IMR-90 (cell line): Measurements from ENCODE around the gene PLCB4. TPM values are rescaled to one million over a fixed set of nuclear protein-coding genes. Genes with fewer than 3 reads are reported as not detected.

Experiments
- ATAC-seq: fragments of 200-7000 bp; cut with Tn5 transposase; 2 replicates; pipeline ENCODE4 v1.9.1; 2020; ENCODE audit warnings: low read depth, mild to moderate bottlenecking, moderate library complexity
- BruUV-seq: library from RNA; stranded (reverse); fragments of 400-500 nt; replicated peaks from 2 replicates; lab custom pipeline; 2021; lab: Mats Ljungman, UMichigan
- CTCF ChIA-PET: fragments of 300-600 bp; formaldehyde crosslinking; extraction: SDS; loops from one replicate; lab custom pipeline; 2021; ENCODE audit warnings: antibody characterized with exemption; lab: Yijun Ruan, JAX
- POLR2A ChIA-PET: fragments of 300-600 bp; sonication (Branson Sonifier 250); formaldehyde crosslinking; loops from one replicate; lab custom pipeline; 2022; ENCODE audit warnings: antibody characterized with exemption; ENCODE audit not compliant: unreplicated experiment; lab: Charles Lee
- DNase-seq: peaks from one replicate; pipeline ENCODE4 v3.0.0; 2013
- H2AFZ ChIP-seq: replicated peaks from 2 replicates; pipeline ENCODE3; 2013; ENCODE audit warnings: low read length, mild to moderate bottlenecking; ENCODE audit not compliant: poor library complexity
- H2AK5ac ChIP-seq: 2 replicates; pipeline ENCODE4 v1.6.1; 2013; ENCODE audit warnings: low read depth, low read length, inconsistent platforms
- H2AK9ac ChIP-seq: replicated peaks from 2 replicates; pipeline ENCODE3; 2013; ENCODE audit warnings: mild to moderate bottlenecking, low read depth, low read length, moderate library complexity; ENCODE audit not compliant: poor library complexity
- H2BK120ac ChIP-seq: 2 replicates; pipeline ENCODE4 v1.6.1; 2013; ENCODE audit warnings: low read depth, low read length, inconsistent platforms
- H2BK15ac ChIP-seq: 3 replicates; pipeline ENCODE4 v1.6.1; 2013; ENCODE audit warnings: low read depth, low read length, inconsistent platforms
- H2BK20ac ChIP-seq: 2 replicates; pipeline ENCODE4 v1.6.1; 2013; ENCODE audit warnings: low read depth, mild to moderate bottlenecking, inconsistent platforms, low read length, moderate library complexity
- H2BK5ac ChIP-seq: 2 replicates; pipeline ENCODE4 v1.6.1; 2013; ENCODE audit warnings: mild to moderate bottlenecking, low read depth, low read length, inconsistent platforms; ENCODE audit not compliant: poor library complexity, severe bottlenecking
- H3K14ac ChIP-seq: replicated peaks from 2 replicates; pipeline ENCODE4 v1.6.1; 2013; ENCODE audit warnings: low read depth, low read length, inconsistent platforms
- H3K18ac ChIP-seq: 2 replicates; pipeline ENCODE4 v1.6.1; 2013; ENCODE audit warnings: low read depth, low read length, control low read depth
- H3K23ac ChIP-seq: 2 replicates; pipeline ENCODE4 v1.6.1; 2013; ENCODE audit warnings: low read depth, low read length, inconsistent platforms
- H3K27ac ChIP-seq: 2 replicates; pipeline ENCODE4 v1.5.1; 2013; ENCODE audit warnings: mild to moderate bottlenecking, control low read depth, low read length; ENCODE audit not compliant: insufficient read depth
- H3K27me3 ChIP-seq: 2 replicates; pipeline ENCODE4 v1.6.1; 2013; ENCODE audit warnings: low read length; ENCODE audit not compliant: control insufficient read depth, insufficient read depth
- H3K36me3 ChIP-seq: 2 replicates; pipeline ENCODE4 v1.6.1; 2013; ENCODE audit warnings: low read length, mixed read lengths; ENCODE audit not compliant: control insufficient read depth, insufficient read depth
- H3K4ac ChIP-seq: 2 replicates; pipeline ENCODE4 v1.6.1; 2013; ENCODE audit warnings: low read depth, low read length, inconsistent platforms
- H3K4me1 ChIP-seq: 2 replicates; pipeline ENCODE4 v1.6.1; 2013; ENCODE audit warnings: low read length, mixed read lengths; ENCODE audit not compliant: control insufficient read depth, insufficient read depth
- H3K4me2 ChIP-seq: 2 replicates; pipeline ENCODE4 v1.6.1; 2013; ENCODE audit warnings: low read depth, mild to moderate bottlenecking, control low read depth, low read length, moderate library complexity
- H3K4me3 ChIP-seq: 2 replicates; pipeline ENCODE4 v1.5.1; 2013; ENCODE audit warnings: low read depth, mild to moderate bottlenecking, control low read depth, low read length, moderate library complexity; ENCODE audit not compliant: insufficient read depth
- H3K56ac ChIP-seq: 2 replicates; pipeline ENCODE4 v1.6.1; 2013; ENCODE audit warnings: low read length, inconsistent platforms; ENCODE audit not compliant: insufficient read depth; ENCODE audit errors: extremely low read depth
- H3K79me1 ChIP-seq, 2 experiments: 2 replicates each; pipeline ENCODE4 v1.6.1; 2013; ENCODE audit warnings: low read length in 2 of 2, inconsistent platforms in 1 of 2, low read depth in 1 of 2
- H3K9ac ChIP-seq: 2 replicates; pipeline ENCODE4 v1.6.1; 2013; ENCODE audit warnings: low read depth, low read length, control low read depth
- H3K9me1 ChIP-seq: 2 replicates; pipeline ENCODE4 v1.6.1; 2013; ENCODE audit warnings: low read length, inconsistent platforms; ENCODE audit not compliant: insufficient read depth
- H3K9me3 ChIP-seq: 2 replicates; pipeline ENCODE4 v1.6.1; 2013; ENCODE audit warnings: low read length; ENCODE audit not compliant: control insufficient read depth, insufficient read depth
- H4K20me1 ChIP-seq: 2 replicates; pipeline ENCODE4 v1.6.1; 2013; ENCODE audit warnings: low read length, inconsistent platforms; ENCODE audit not compliant: insufficient read depth
- H4K5ac ChIP-seq: 2 replicates; pipeline ENCODE4 v1.6.1; 2013; ENCODE audit warnings: mild to moderate bottlenecking, low read depth, low read length, control low read depth
- H4K8ac ChIP-seq, 2 experiments: 2 replicates each; pipeline ENCODE4 v1.6.1; 2013; ENCODE audit warnings: low read depth in 2 of 2, low read length in 2 of 2, control low read depth in 1 of 2, inconsistent platforms in 1 of 2
- H4K91ac ChIP-seq: 2 replicates; pipeline ENCODE4 v1.6.1; 2013; ENCODE audit warnings: low read depth, low read length, inconsistent platforms; ENCODE audit not compliant: insufficient read depth
- CHD1 ChIP-seq: IDR thresholded peaks from 2 replicates; pipeline ENCODE4 v1.6.1; 2012; ENCODE audit warnings: low read depth, low read length, improper control_type of control experiment
- MAZ ChIP-seq: IDR thresholded peaks from 2 replicates; pipeline ENCODE4 v1.6.1; 2012; ENCODE audit warnings: low read depth, mild to moderate bottlenecking, low read length, improper control_type of control experiment, moderate library complexity, borderline replicate concordance
- MXI1 ChIP-seq: IDR thresholded peaks from 2 replicates; pipeline ENCODE4 v1.6.1; 2012; ENCODE audit warnings: low read depth, mild to moderate bottlenecking, low read length, moderate library complexity, borderline replicate concordance
- RFX5 ChIP-seq: IDR thresholded peaks from 2 replicates; pipeline ENCODE4 v1.8.0; 2012; ENCODE audit warnings: low read depth, mild to moderate bottlenecking, low read length, moderate library complexity
- WGBS, 2 experiments: methylation state at CpG; one replicate each; pipeline versions ENCODE4 v1.1.5 to v1.1.7; 2013; ENCODE audit warnings: missing lambda C conversion rate in 2 of 2; ENCODE audit not compliant: insufficient read length in 1 of 2; ENCODE audit errors: extremely low coverage in 2 of 2; 5-methylcytosine and 5-hydroxymethylcytosine counted together
- dilution Hi-C: fragments of 300-500 bp; cut with HindIII; formaldehyde crosslinking; loops from one replicate; pipeline ENCODE4 v1.14.3; 2018; ENCODE audit warnings: low sequenced_read_pairs; ENCODE audit not compliant: unreplicated experiment
- in situ Hi-C: fragments of 300-500 bp; cut with MboI; formaldehyde crosslinking; loops from 3 replicates; pipeline ENCODE4 v1.14.3; 2019; ENCODE audit warnings: low sequenced_read_pairs, inconsistent platforms, mixed read lengths
- intact Hi-C: fragments of 100-400 bp; cut with micrococcal nuclease; formaldehyde crosslinking; loops from 2 replicates; pipeline ENCODE4 v1.10.0; 2022
- polyA plus RNA-seq, 3 experiments: library from polyadenylated mRNA; depleted of rRNA; stranded (reverse); fragments of >200 nt; gene quantifications; 2 replicates each; pipeline ENCODE4 v1.2.3, GENCODE V29; 2012; ENCODE audit warnings: low replicate concordance in 1 of 3
- total RNA-seq: library from RNA; depleted of rRNA; stranded (reverse); fragments of >200 nt; gene quantifications from 2 replicates; pipeline ENCODE4 v1.2.3, GENCODE V29; 2012

PLCB4 gene
- total and polyA plus RNA-seq, 2 of the 4 experiments (the other 2 are of a cell fraction) = 12.5 to 24.0 TPM

- BruUV-seq = no TSS peak
- H3K27me3 ChIP-seq = no peaks in the 10 kb centered on the region
- H3K4me3 ChIP-seq = no peak overlapping the region
- peaks cover 13 to 27% of the 10 kb centered on the region in 2 experiments for H3K79me1 ChIP-seq
- no peak overlapping the region for H3K4me2 ChIP-seq
- H3K9me3 ChIP-seq = no peaks in the 10 kb centered on the region
- peaks cover 6% of the 10 kb centered on the region for H3K9me1 ChIP-seq
- dilution Hi-C loops = loop anchor here (25.0 kb wide), 1 partner anchor 601 kb away; no protein-coding TSS in a partner anchor
- peaks cover 5% of the 10 kb centered on the region for H3K4me1 ChIP-seq
- H4K8ac ChIP-seq = no peak overlapping the region
- H2BK120ac ChIP-seq = no peak overlapping the region
- no peak overlapping the region for H2AK9ac ChIP-seq
- no peak overlapping the region for H4K5ac ChIP-seq
- CTCF ChIA-PET = interaction anchor here (1.1 kb wide), 1 partner anchor 603 kb away, joined by 3 read pairs; no protein-coding TSS in a partner anchor
- DNase-seq (no peak), ATAC-seq (no peak)
- in situ Hi-C loops = loop anchor here (10.0 kb wide), 2 partner anchors 509 to 599 kb away; no protein-coding TSS in a partner anchor
- no peak overlapping the region for H3K18ac ChIP-seq
- H3K56ac ChIP-seq = no peak overlapping the region
- no peak overlapping the region for H3K9ac ChIP-seq
- no peak overlapping the region for H2BK5ac ChIP-seq
- intact Hi-C loops = no loop called here
- no peak overlapping the region for H2BK20ac ChIP-seq
- no peak overlapping the region for H3K23ac ChIP-seq
- H3K36me3 ChIP-seq = peaks cover 22% of the 10 kb centered on the region
- H2AFZ ChIP-seq = no peak overlapping the region
- H4K20me1 ChIP-seq = no peaks in the 10 kb centered on the region
- no peak overlapping the region for H3K27ac ChIP-seq
- no peak overlapping the region for H3K14ac ChIP-seq
- H3K4ac ChIP-seq = no peak overlapping the region
- no peak overlapping the region for H2BK15ac ChIP-seq
- WGBS, 2 experiments = no CpG with 5 or more reads among the region's 2 CpGs
- no peak for TF ChIP-seq MXI1
- TF ChIP-seq RFX5 = no peak
- no peak for TF ChIP-seq CHD1
- no peak for TF ChIP-seq MAZ
- no peak overlapping the region for H4K91ac ChIP-seq
- no peak overlapping the region for H2AK5ac ChIP-seq
- POLR2A ChIA-PET = no interaction called here
These were observed 294.8 kb downstream of the PLCB4 start for GRCh38 chr20:9363673-9364072.
